ENCODE results near the gene TAS1R2. TPM values are rescaled to one million over a fixed set of nuclear protein-coding genes. Genes with fewer than 3 reads are reported as not detected.

Gene TAS1R2
- total and polyA plus RNA-seq, 2 of the 4 experiments (the other 2 are of a cell fraction): not detected

GRCh38 chr1:18852501-18852900 is 7.0 kb downstream of the TAS1R2 start:
- no peak overlapping the region for H2BK120ac ChIP-seq (ENCODE audit: low read depth, low read length)
- dilution Hi-C loops (cut with HindIII; ENCODE audit: low sequenced_read_pairs, unreplicated experiment) (no loop called here), in situ Hi-C loops (cut with MboI; ENCODE audit: low sequenced_read_pairs) (no loop called here), intact Hi-C loops (cut with micrococcal nuclease) (no loop called here)
- no peak overlapping the region for H3K14ac ChIP-seq (replicated peaks; ENCODE audit: low read depth, low read length)
- H3K36me3 ChIP-seq (ENCODE audit: control insufficient read depth, insufficient read depth, low read length): no peaks in the 10 kb centered on the region
- no peaks in the 10 kb centered on the region for H4K20me1 ChIP-seq (ENCODE audit: insufficient read depth, low read length)
- H3K23ac ChIP-seq (ENCODE audit: low read depth, low read length): no peak overlapping the region
- H3K4me3 ChIP-seq (ENCODE audit: insufficient read depth, low read depth, low read length): no peak overlapping the region
- H3K4me2 ChIP-seq (ENCODE audit: low read depth, low read length): no peak overlapping the region
- no peak overlapping the region for H4K5ac ChIP-seq (ENCODE audit: low read depth, low read length)
- peaks cover 6% of the 10 kb centered on the region; the same call in 1 of the 2 replicates for H3K27me3 ChIP-seq (ENCODE audit: control insufficient read depth, insufficient read depth, low read length)
- H4K8ac ChIP-seq (ENCODE audit: low read depth in 2 of 2, low read length in 2 of 2): no peak overlapping the region
- H3K56ac ChIP-seq (ENCODE audit: extremely low read depth, insufficient read depth, low read length): no peak overlapping the region
- no peak for DNase-seq
- no peak for ATAC-seq (ENCODE audit: low read depth)
- H3K79me1 ChIP-seq (ENCODE audit: low read depth in 1 of 2, low read length in 2 of 2): no peaks in the 10 kb centered on the region
- TF ChIP-seq USF2 (IDR thresholded peaks at IDR 0.05; ENCODE audit: low read depth, low read length): no peak
- no peak for TF ChIP-seq MAZ (IDR thresholded peaks at IDR 0.05; ENCODE audit: borderline replicate concordance, low read depth, low read length)
- TF ChIP-seq CEBPB (IDR thresholded peaks at IDR 0.05; ENCODE audit: low read depth, low read length): no peak
- no peak for TF ChIP-seq RCOR1 (IDR thresholded peaks at IDR 0.05; ENCODE audit: insufficient replicate concordance, low read length)
- no peak for TF ChIP-seq FOS (IDR thresholded peaks at IDR 0.05; ENCODE audit: low read depth, low read length)
- TF ChIP-seq BHLHE40 (IDR thresholded peaks at IDR 0.05; ENCODE audit: low read depth, low read length): no peak
- TF ChIP-seq RFX5 (IDR thresholded peaks at IDR 0.05; ENCODE audit: low read depth, low read length): no peak
- TF ChIP-seq CHD1 (IDR thresholded peaks at IDR 0.05; ENCODE audit: low read depth, low read length): no peak
- TF ChIP-seq NFE2L2 (IDR thresholded peaks at IDR 0.05; ENCODE audit: low read depth, low read length): no peak
- POLR2A ChIA-PET (ENCODE audit: unreplicated experiment): no interaction called here
- H3K9me1 ChIP-seq (ENCODE audit: insufficient read depth, low read length): no peaks in the 10 kb centered on the region
- H2AFZ ChIP-seq (replicated peaks; ENCODE audit: low read length, poor library complexity): no peak overlapping the region
- no peak overlapping the region for H3K27ac ChIP-seq (ENCODE audit: insufficient read depth, low read length)
- no peak overlapping the region for H3K9ac ChIP-seq (ENCODE audit: low read depth, low read length)
- no peak overlapping the region for H2AK9ac ChIP-seq (replicated peaks; ENCODE audit: low read depth, low read length, poor library complexity)
- H2AK5ac ChIP-seq (ENCODE audit: low read depth, low read length): no peak overlapping the region
- no peak overlapping the region for H2BK15ac ChIP-seq (ENCODE audit: low read depth, low read length)
- H2BK20ac ChIP-seq (ENCODE audit: low read depth, low read length): no peak overlapping the region
- WGBS, 2 experiments (ENCODE audit: extremely low coverage in 2 of 2, insufficient read length in 1 of 2): 83% methylated on average over 1 of the region's 6 CpGs; no CpG with 5 or more reads in 1 of the 2 experiments
- peaks cover 2% of the 10 kb centered on the region; the same call in 1 of the 2 replicates for H3K9me3 ChIP-seq (ENCODE audit: control insufficient read depth, insufficient read depth, low read length)
- H3K4ac ChIP-seq (ENCODE audit: low read depth, low read length): no peak overlapping the region
- no peaks in the 10 kb centered on the region for H3K4me1 ChIP-seq (ENCODE audit: control insufficient read depth, insufficient read depth, low read length)
- no peak overlapping the region for H4K91ac ChIP-seq (ENCODE audit: insufficient read depth, low read depth, low read length)
- H3K18ac ChIP-seq (ENCODE audit: low read depth, low read length): no peak overlapping the region
- no peak overlapping the region for H2BK5ac ChIP-seq (ENCODE audit: low read depth, low read length, poor library complexity, severe bottlenecking)
- CTCF ChIA-PET: no interaction called here
- BruUV-seq (replicated peaks): no TSS peak
